GM19467 (cell line): Measurements from ENCODE around the gene DCXR.

ENCODE experiments used
- ATAC-seq: cut with Tn5 transposase; IDR thresholded peaks from one replicate; pipeline ENCODE4 v1.9.1; 2021; ENCODE audit warnings: mild to moderate bottlenecking, moderate library complexity; ENCODE audit not compliant: unreplicated experiment

Gene DCXR

DNA sequence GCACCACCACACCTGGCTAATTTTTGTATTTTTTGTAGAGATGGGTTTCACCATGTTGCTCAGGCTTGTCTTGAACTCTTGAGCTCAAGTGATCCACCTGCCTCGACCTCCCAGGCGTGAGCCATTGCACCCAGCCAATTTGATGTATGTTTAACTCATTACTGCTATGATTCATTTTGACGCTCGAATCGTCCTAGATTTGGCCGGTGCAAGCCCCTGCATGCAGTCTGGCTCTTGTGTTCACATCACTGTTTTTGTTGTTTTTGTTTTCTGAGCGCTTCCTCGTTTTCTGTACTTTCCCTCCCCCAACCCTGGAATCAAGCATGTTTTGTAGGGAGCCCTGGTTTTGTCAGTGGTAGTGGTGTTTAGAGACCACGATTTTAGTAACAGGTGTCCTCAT lies 35.9 kb upstream of the DCXR start:
- no peak for ATAC-seq

- ATAC-seq, result no peak
Observed at GRCh38 chr17:82072827-82073226, 35.3 kb upstream of the DCXR start.

DNA sequence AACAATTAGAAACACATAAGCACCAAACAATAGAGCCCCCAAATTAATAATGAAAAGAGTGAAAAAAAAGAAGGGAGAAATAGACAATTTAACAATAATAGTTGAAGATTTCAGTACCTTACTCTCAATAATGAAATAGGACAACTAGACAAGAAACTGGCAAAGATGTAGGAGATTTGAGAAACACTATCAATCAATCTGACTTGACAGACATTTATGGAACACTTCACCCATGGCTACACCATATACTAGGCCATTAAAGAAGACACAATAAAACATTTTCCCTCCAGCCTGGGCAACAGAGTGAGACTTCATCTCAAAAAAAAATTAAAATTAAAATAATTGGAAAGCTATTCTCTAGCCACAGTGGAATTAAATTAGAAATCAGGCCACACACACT lies 33.1 kb upstream of the DCXR start:
- ATAC-seq, result no peak

DNA sequence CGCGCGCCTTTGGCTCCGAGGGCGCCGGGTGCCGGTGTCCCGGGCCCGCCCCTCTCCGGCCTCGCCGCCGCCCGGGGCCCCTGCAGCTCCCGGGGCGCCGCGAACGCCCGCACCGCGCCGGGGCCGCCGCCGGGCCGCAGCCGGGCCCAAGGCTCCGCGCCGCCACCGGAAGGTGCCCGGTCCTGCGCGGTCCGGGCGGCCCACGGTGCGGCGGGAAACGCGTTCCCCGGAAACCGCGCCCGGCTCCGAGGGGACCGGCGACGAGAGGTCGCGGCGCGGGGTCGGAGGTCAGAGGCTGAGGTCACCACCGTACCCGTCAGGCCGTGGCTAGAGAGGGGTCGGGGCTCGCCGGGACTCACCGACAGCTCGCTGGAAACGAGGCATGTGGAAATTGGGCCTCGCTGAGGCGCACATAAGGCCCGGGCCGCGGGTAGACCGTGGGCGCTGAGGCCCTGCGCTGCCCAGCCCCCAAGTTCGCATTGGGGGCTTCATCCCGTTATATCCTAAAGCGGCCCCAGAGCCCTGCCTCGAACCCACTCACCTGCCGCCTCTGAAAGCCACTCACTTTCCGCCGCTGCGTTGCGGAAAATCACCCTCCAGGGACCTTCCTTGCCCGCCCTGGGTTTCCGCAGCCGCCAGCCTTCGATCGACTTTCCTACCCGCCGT lies 28.3 kb upstream of the DCXR start, which contains the start of gene DUS1L:
TSS of gene DUS1L (minus strand) at position 167 of the 666 bp plus-strand sequence. CDS start 745 bp downstream, outside the sequence.
- ATAC-seq, result peak; percentile 51

- ATAC-seq, result peak; percentile 17
Observed at GRCh38 chr17:82065193-82065637, 27.7 kb upstream of the DCXR start.

- no peak for ATAC-seq
Observed at GRCh38 chr17:82064433-82065192, 27.1 kb upstream of the DCXR start.

DNA sequence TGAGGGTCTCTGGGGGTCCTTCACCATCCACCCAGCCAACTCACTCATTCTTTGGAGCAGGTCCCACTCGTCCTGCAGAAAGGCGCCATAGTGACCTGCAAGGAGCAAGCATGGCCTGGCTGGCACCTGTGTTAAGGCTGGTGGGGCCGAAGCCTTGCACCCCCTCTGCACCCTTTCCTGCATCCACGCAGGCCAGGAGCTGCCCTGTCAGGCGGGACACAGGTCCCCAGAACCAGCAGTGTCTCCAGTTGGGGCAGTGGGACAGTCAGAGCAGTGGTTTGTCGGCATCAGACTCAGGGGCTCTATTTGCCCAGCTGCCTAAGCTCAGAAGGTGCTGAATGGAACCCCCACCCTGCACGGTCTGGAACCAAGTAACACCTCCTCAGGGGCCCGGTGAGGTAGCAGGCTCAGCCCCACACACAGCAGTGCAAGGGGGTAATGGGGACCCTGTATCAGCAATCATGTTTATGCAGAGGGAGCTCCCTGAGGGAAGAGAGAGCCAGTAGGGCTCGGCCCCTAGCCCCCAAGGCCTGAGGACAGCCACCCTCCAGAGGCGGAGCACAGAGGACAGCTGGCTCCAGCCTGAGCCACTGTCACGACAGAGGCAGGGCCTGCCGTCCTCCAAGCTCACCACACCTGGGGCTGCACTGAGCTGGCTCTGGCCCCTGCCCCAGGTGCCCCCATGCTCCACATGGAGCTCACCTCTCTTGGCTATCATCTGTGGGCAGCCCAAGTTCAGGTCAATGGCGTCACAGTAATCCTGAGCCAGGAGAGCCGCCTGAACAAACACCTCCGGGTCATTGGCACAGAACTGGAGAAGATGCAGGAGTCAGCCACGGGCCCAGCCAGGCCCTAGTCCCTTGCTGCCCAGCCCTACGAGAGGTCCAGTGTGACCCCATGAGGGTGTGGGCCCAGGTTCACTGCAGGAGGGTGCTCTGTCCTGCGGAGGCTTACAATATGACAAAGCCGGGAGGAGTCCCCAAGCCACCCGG lies 26.2 kb upstream of the DCXR start:
- no peak for ATAC-seq

- ATAC-seq, result no peak
Observed at GRCh38 chr17:82062984-82063368, 25.5 kb upstream of the DCXR start.

DNA sequence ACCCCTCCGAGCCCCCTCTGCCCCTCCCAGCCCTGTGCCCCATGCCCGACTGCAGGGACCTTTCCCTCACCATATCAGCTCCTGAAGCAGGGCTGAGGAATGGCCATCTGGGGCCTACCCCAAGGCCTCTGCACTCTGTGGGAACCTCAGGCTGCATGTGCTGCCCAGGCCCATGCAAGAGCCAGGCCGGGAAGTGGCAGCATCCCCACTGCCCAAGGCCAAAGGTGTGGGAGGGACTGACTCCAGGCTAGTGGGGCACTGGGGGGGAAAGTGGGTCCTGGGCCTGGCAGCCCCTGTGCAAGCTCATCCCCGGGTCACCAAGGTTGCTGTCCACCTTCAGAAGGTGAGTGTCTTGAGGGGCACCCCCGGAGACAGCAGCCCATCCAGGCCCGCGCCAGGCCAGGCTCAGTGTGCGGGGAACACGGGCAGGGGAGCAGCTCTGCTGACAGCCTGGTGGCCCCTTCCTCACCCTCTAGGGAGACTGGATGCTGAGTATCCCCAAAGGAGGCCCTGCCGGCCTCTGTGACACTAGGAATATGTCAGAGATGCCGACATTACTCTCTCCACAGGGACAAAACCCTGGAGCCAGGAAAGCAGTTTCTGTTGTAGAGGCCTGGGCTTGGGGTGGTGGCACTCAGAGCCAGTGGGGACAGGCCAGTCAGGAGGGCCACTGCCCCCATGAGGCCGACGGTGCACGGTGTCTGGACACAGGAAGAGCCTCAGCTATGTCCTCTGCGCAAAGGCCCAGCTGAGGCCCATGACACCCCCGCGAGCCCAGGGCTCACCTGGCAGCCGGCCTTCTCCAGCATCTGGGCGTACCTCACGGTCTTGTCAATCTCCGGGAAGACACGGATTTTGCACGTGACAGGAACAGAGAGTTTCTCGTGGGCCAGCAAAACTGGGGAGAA lies 24.8 kb upstream of the DCXR start:
- ATAC-seq, result no peak

- no peak for ATAC-seq
Observed at GRCh38 chr17:82061047-82061925, 23.8 kb upstream of the DCXR start.

- no peak for ATAC-seq
Observed at GRCh38 chr17:82060614-82061013, 23.1 kb upstream of the DCXR start.

DNA sequence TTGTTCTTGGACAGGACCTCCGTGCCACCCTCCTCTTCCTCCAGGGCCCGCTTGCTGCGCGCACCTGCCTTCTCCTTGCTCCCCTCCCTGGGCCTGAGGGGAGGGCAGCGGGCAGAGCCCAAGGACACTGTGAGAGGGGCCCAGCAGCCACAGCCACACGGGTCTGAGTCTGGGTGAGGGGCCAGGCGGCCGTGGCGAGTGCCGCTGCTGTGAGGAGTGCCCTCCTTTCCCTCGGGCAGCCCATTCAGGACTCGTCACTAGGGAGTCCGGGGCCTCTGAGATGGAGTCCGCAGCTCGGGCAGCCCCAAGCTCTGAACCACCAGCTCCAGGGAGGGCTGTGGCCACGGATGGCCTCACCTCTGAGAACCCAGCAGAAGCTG lies 22.5 kb upstream of the DCXR start:
- no peak for ATAC-seq

GRCh38 chr17:82059272-82060000 lies 21.9 kb upstream of the DCXR start:
- no peak for ATAC-seq

DNA sequence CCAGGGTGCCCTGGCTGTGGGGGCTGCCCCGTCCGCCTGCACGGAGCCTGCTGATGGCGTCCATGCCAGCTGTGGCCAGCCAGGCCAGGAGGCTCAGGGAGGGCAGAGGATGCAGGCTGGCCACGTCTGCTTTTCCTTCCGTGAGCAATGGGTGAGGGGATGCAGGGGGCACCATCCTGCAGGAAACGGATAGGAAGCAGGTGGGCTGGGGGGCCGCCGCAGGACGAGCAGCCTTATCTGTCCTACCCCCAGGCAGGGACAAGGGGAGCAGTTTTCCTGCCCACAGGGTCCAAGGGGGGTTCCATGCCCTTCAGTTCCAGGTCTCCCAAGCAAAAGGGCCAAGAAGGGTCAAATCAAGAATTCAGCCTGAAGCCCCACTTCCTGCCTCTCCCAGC lies 21.4 kb upstream of the DCXR start:
- ATAC-seq, result no peak

DNA sequence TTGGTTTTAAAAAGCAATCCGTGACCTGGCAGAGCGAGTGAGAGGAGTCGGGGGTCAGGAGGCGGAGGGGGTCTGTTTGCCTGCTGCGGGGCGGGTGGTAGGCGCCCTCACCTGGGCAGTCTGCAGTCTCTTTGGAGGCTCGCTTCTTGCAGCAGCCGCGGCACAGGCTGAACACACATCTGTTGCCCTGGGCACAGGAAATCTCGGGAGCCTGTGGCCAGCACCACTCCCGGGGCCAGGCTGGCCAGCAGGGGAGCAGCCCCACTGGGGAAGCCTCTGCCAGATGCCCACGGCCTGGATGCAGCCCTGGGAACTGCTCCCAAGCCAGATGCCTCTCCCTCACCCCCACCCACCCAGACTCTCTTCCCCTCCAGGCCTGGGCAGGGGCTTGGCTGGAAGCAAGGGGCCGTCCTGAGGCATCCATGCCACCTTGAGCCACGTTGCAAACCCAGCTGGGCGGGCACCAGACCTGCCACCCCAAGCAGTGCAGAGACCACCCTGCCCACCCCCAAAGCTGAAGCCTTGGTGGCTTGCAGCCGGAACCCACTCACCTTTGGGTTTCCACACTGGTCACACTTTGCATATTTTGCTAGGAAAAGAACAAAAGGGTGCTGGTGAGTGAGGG lies 20.8 kb upstream of the DCXR start:
- ATAC-seq, result no peak

DNA sequence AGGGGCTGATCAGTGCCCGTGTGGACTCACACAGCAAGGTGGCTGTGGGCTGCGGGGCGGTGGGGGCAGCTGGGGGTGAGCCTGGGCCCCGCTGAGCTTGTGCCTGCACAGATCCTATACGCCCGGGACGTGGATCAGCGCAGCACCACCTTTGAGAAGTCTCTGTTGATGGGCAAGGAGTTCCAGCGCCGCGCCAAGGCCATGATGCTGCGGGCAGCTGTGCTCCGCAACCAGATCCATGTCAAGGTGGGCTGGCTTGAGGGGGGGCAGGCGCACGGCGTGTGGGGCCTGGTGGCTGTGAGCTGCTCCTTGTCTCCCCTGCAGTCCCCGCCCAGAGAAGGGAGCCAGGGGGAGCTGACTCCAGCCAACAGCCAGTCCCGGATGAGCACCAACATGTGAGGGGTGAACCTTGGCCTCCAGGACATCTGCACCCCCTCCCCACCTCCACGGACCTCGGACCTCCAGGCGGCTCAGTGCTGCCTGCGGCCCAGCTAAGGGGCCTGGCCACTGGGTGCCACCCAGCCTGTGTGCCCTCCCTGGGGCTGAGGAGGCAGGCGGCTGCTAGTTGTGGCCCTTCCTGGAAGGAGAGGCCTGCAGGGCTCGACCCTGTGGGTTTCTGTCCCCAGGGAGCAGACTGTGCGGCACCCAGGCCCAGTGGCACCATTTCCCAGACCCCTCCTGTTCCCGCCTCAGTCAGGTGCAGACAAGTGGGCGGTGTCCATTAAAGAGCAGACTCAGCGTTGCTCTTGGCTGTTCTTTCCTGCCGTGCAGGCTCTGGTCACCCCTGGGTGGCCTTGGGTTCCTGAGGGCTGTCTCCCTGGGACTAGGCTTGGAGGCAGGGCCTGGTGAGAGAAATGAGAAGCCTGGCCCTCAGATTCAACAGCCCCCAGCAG lies 19.5 kb upstream of the DCXR start:
- no peak for ATAC-seq
